ENCODE measurements around the gene DAAM2.
A peak's percentile ranks its signal among the peaks of the same experiment; 100 is the strongest.

DAAM2 gene

DNA sequence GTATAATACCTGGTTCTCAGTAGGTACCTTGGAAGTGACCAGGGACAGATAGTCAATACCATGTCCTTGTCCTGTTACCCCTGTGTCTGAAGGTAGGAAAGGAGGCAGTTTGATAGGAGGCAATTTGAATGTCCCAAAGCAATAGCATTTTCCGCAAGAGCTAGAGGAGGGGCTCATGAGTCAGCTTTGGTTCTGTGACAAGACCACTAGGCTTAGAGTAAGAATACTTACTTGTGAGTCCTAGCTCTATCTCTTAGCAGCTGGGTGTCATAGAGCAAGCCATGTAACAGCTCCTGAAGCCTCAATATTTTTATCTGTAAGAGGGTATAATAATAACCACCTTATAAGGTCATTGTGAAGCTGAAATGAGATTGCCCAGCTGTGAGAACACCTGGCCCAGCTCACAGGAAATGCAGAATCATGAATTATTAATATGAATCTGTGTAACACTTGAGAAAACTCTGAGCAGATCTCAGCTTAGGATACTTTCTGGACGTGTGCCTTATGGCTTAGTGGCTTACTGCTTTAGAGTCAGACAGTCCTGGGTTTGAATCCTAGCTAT, 58.6 kb downstream of the DAAM2 start:
- no peak for DNase-seq

DNA sequence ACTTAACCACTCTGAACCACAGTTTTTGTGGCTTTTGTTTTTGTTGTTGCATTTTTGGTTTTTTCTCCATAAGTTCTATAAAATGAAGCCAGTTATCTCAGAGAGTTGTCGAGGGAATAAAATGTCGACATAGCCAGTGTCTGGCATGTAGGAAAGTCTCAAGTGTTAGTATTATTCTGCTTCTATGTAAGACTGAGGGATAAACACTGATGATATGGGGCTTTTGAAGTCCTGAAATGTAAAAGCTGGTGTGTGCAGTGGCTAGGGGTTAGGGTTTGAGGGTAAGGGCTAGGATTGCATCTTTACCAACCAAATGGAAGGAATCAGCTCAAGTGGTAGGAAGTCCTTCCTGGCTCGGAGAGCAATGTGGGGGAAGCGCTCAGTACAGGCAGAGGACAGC, 59.2 kb downstream of the DAAM2 start:
- DNase-seq = no peak

DNA sequence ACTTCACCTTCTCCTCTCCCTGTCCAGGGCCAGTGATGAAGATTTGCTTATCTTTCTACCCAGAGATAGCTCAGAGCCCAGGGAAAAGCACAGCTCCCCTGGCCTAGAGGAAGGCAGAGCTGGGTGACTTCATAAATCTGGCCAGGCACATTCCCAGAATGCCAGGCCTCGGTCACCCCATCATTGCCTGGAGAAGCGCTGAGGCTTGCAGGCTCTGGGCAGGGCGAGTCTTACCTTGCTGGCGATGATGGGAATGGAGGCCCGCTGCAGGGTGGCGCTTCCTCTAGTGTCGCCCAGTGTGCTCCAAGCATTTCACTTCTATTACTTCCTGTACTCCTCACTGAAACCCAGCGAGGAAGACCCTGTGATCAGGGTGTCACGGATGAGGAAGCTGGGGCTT, 60.1 kb downstream of the DAAM2 start:
- DNase-seq = no peak

DNA sequence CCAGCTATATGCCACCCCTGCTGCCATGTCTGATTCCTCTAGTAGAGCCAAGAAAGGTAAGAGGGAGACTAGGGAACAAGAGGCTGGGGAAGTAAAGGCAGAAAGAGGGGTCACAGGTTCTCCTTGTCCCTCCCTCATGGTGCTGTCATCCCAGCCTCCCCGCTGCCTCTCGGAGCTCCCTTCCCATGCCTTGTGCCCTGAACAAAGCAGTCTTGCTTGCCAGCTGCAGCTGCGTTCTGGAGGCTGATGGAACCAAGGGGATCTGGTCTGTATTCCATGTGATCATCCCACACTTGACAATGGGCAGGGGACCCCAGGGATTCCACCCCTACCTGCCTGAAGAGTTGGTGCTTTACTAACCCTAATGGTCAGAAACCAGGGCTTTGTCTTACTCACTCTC, 61.4 kb downstream of the DAAM2 start:
- no peak for DNase-seq

DNA sequence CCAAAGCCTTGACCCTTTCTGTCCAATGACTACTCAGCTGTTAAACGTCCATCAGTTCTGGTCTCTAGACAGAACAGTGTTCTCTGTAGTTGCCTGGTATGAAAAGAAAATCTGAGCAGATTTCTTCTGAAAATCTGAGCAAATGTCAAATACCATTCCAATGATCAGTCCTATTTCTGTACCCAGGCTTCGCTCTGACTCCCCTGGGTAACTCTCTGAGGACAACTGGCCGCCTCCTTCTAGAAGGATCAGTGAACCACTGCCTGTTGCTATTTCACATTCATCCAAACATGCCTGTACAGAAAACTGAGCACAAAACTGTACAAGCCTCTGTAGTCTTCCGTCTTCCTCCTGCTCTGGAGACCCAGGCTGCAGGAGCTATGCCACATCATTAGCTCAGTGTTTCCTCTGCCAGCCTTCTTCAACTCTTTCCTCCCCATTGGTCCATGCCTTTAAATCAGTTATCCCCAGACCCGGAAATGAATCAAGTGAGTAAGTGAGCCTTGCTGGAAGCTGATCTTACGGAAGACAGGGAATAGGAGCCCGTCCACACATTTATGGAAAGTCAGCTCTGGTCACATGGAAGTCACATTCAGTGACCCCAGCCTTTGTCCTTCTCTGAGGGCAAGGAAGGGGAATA, 63.3 kb downstream of the DAAM2 start:
- no peak for DNase-seq

DNA sequence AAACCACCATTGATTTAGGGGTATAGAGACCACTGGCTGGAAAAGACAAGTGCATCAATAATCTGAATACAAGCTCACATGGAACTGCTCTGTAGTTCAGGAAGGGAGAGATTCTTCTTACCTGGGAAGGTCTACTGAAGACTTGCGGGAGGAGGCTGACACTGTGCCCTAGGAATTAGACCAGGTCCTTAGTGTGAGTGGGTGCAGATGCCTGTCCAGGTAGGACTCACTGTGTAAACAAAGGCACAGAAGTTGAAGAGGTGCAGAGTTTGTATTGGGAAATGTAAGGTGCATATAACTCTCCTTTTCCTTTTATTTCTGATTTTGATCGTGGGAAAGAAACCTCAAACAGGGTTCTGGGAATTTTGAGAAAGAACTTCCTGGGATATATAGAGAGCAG, 66.8 kb downstream of the DAAM2 start:
- no peak for DNase-seq

DNA sequence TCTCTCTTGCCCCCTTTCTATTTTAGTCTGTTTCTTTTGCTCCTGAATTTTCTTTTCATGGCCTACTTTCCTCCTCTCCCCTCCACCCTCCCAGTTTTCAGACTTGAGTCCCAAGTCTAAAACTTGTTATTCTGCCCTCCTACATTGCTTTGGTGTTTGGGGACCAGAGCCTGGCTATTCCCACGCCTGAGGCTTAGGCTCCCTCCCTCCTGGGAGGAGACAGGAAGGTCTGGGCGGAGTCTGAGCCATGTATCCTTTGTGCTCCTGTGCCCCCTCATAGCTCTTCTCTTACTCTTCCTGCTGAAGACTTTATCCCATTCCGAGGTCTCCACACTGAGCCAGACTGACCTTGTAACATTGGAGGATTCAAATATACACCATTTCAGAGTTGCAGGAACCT, 69.5 kb downstream of the DAAM2 start:
- DNase-seq = no peak

DNA sequence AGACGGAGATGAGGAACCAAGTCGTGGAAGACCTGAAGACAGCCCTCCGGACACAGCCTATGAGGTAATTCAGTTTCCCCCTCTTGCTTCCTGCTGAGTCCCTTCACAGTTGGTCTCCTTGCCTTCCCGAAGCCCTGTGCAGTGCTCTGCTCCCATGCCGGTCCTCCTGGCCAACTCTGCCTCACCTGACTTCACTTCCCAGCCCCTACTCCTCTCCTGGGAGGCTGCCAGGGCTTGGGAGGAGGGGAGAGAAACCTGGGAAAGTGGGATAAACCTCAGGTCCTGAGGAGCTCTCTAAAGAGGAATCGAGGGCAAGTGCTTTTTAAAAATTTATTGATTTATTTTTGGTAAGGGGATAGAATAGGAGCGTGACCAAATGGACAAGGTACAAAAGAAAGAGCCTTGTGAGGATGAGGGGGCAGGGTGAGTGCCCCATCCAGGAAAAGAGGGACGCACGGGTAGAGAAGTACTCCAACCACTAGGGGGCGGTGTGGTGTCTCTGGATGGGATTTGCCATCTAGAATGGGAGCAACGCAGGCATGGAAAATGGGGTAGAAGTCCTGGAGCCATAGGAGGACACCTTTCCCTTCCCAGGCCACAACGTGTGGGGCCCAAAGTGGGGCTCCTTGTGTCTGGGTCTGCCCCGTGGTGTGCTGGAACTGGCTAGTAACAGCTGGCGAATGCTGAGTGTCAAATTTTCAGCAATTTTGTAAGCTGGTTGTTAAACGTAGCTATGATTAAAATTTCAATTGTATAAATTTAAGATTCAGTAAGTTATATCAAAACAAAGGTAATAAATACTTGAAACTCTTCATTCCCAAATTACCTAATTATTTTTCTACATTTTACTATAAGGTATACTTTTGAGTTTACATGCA, 73.1 kb downstream of the DAAM2 start:
- DNase-seq = peak; percentile 32

DNA sequence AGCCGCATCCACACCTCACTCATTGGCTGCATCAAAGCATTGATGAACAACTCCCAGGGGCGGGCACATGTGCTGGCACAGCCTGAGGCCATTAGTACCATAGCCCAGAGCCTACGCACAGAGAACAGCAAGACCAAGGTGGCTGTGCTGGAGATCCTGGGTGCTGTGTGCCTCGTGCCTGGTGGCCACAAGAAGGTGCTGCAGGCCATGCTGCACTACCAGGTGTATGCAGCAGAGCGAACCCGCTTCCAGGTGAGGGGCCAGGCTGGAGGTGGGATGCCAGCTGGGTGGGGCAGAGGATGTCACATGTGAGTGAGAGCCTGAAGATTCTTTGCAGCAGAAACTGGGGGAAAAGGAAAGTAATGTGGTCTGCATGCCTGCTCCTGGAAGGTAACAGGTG, 75.4 kb downstream of the DAAM2 start:
- no peak for DNase-seq

DNA sequence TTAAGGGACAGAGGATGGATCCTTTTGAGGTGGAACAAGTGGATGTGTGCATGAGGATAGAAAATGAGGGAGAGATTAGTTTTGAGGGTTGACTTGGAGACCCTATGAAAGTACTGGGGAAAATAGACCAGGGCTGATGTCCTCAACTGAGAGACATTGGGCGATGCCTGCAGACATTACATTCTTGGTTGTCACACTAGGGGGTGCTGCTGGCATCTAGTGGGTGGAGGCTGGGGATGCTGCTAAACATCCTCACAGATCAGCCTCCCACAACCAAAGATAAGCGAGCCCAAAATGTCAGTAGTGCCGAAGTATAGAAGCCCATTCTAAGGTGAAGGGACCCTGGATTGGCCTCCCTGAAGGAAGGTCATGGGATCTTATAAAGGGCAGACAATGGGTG, 78.8 kb downstream of the DAAM2 start:
- DNase-seq = no peak

DNA sequence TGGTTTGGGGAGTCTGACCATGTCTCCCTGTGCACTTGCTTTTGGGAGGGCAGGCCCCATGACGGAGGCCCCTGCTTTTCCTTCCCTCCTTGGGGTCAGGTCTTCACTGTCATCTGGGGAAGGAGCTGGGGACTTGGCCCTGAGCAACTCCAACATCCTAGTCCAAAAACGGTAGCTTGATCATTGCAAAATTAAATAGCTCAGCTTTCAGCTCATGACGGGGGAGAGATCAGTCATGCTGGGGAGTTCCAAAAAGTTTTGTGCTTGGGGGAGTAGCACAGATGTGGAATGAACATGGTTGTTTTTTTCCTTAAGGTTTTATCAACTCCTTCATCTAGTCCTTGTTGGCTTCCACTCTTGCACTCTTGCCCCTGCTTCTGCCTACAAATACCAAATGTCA, 81.3 kb downstream of the DAAM2 start:
- no peak for DNase-seq

DNA sequence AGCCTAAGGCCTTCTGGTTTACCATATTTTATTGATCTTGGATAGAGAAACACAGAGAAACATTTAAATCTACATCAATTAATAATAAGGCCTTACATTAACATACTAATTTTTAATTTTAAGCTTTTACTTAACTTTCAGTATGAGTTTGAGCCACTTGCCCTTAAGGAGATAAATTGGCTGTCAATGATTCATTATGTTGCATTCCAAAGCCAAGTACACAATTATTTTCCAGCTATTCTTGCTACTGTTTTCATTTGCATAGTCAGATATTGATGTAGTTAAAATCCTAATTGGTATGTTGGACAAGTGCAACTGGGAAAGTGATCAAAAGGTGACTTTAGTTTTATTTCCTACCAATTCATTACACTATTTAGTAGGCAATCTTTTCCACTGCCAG, 83.9 kb downstream of the DAAM2 start:
- DNase-seq = no peak

DNA sequence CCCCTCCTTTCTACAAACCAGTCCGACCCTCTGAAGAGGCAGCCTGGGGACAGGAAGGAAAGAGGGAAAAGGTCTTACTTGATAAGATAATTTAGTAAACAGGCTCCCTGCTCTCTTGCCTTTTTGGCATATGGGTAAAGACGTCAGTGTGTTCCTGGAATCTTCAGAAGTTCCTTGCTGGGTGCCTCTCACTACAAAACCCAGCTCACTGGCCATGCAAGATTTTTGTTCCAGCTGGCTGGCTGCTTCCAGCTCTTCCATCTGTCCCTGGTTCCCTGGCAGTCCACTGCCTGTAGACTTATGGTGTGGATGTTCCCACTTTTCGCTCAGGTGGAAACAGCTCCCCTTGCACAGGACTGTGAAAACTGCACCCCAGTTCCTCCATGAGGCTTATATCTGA, 84.7 kb downstream of the DAAM2 start:
- DNase-seq = no peak

DNA sequence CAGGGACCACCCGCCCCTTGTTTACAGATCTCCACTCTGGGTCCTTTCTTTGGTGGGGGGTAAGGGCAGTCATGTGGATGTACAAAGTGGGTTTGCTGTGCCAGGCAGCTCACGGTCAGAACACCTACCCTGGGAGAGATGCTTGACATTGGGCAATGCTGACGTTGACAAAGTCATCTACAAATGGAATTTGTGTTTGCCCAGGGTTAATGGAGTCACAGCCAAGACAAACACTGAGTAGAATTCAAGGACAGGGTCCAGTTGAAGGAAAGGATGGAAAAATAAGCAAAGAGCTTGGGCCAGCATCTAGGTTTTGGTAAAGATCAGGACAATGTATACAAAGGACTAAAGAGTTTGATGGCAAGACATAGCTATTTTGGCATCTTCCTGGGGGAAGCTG, 87.4 kb downstream of the DAAM2 start:
- no peak for DNase-seq

DNA sequence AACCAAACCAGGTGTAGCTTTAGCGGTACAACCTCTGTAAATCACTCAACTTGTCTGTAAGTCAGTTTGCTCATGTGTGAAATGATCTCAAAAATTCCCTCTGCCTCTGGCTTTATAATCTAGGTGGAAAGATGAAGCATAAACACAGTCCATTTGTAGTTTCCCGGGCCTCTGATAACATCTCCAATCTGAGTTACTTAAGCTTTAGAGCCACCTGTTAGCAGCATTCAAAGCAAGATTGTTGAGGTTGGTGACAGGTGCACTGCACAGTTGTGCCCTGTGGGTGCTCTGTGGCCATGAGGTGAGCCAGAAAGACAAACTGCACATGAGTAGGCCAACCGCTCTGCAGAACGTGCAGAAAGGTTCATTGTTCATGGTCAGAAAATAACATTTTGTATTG, 88.4 kb downstream of the DAAM2 start:
- no peak for DNase-seq

DNA sequence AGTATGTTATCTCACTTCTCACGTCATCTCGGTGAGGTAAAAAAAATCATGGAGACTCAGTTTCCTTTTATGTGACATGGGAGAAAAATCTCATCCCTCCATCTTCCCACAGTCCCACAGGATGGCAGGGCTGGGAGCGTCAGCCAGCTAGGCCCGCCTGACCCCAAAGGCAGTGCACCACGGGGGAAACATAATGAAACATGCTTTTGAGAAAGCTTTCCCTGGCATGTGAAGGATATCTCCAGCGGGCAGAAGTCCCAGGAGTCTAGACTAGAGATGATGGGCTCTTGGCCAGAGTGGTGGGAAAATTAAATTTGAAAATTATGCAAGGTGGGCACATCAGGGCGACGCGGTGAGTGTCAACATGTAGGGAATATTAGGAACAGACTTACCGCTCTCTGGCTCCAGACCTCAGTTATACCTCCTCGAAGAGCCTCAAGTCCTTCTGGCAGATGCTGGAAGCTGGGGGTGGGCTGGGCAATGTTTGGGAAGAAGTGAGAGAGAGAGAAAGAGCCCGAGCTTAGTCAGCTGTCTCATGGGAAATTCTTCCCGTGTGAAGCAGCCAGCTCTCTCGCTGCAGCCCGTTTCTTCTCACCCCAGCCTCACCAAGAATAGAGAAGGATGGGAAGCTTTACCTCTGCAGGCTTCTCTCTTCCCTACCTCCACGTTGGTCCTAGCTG, 89.8 kb downstream of the DAAM2 start:
- peak; percentile 38 for DNase-seq

DNA sequence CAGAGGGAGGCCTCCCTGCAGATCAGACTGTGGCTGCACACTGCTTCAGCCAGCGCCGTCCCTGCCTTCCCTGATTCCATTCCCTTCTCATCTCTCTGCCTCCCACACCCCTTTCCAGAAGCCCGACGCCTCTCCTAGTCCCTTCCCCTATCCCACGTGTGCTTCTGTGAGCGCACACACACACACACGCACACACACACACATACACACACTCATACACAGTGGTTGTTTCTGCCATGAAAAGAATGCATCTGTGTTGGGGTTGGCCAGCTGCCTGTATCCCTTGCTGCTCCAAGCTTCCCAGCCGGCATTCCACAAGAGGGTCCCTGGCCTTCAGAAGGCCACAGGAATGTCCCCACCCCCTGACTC, 90.3 kb downstream of the DAAM2 start:
- DNase-seq = peak; percentile 90

DNA sequence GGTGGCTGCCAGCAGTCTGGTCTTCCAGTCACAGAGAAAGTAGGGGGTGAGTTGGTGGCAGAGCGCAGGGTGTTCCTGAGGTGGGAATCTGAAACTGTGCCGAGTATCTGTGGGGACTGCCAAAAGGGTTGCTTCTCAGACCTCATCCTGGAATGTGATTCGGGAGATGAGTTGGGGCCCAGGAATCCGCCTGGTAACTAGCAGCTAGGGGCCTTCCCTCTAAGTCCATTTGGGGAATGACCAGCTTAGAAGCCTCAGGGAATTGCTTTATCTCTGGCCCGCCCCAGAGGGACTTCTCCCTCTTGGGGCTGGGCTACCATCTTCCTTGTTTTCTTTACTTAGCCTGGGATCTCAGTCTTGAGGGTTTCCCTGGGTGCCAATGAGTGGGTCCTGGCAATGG, 92.5 kb downstream of the DAAM2 start:
- DNase-seq = peak; percentile 22

DNA sequence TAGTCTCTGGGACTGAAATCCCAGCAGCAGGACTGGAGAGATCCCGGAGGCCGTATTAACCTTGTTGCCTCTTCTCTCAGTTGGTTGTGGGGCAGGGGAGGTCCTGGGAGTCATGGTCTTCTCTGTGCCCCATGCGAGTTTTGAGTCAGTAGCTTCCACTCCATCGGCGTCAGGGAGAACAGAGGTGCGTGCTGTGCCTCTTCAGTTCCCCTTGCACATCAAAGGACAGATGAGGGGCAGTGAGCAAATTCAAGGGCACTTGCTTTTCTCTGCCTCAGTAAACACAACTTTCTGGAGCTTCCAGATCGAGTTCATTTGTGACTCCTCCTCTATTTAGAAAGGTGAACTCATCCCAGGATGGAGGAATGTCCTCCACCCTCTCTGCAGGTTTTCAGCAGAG, 93.5 kb downstream of the DAAM2 start:
- DNase-seq = no peak

DNA sequence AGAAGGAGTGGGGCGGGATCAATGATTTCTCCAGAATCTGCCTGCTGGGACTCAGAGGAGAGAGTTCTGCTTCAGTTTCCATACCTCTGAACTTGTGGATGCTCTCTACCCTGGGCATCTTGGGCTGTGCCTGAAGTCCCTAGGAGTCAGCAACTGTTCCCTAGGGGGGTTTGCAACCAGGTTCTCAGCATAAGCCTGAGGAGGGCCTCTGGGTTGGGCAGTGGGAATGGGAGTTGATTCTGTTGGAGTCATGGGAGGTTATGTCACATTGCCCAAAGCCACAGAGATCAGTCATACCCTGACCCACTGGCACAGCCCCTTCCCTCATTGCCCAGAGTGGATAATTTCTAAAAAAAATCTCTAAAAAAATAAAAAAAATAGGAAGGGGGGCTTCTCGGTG, 94.7 kb downstream of the DAAM2 start:
- DNase-seq = no peak

DNA sequence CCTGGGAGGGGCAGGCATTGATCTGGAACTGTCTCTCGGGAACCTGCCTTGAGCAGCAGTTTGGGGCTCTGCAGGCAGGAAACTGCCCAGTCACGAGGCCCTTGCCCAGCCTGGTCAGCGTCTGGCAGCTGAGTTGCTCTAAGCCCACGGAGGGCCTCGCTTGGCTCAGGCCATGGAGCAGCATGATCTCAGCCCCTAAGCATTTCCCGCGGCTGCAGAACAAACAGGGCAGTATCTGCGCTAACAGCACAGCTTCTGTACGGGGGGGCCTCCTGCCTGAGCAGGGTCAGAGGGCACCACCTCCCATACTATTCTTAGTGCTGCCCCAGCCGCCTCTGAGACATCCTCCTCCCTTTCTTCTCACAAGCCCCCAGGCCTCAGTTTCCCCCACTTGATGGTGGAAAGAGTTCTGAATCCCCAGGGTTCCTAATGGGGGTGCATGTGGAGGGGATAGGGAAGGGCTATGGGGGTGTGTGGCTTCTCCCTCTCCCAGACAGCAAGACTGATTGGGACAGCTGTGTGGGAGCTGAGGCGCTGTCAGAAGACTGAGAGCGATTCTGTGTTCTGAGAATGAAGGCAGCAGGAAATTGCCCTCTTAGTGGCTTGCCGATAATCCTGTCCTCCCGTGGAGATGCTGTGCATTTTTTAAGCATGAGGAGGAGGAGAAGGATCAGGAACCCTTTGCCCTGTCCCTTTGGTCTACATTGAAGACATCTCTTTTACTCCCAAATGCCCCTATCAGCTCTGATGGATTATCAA, 95.7 kb downstream of the DAAM2 start:
- peak; percentile 87 for DNase-seq

DNA sequence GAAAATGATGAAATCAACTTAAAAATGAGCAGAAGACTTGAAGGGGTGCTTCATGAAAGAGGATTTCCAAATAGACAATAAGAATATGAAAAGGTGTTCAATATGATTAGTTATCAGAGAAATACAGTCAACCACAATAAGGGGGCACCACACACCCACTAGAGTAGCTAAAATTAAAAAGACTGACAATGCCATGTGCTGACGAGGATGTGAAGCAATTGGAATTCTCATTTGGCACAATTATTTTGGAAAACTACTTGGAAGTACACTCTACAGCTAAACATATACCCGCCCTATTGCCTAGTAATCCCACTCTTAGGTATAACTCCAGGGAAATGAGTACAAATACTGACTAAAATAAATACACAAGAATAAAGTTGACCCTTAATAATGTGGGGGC, 97.1 kb downstream of the DAAM2 start:
- no peak for DNase-seq

DNA sequence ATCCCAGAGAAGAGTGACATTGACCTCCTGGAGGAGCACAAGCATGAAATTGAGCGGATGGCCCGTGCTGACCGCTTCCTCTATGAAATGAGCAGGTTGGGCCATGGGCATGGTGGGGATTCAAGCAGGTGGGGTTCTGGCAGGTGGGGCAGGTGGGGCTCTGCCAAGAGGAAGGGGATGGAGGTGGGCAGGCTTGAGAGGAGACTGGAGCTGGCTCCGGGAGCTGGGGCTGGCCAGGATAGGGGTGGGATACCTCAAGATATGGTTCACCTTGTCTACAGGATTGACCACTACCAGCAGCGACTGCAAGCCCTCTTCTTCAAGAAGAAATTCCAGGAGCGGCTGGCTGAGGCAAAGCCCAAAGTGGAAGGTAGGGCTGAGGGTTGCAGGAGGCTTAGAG, 99.2 kb downstream of the DAAM2 start:
- DNase-seq = no peak
